Ascending aorta (tissue), 2 donors: ENCODE results near the gene TSHZ1. TPM values are rescaled to one million over a fixed set of nuclear protein-coding genes. Genes with fewer than 3 reads are reported as not detected.

ENCODE experiments used
- DNase-seq, 2 donors: peaks; one replicate each; pipeline ENCODE4 v3.0.0-alpha.2; 2019; ENCODE audit warnings: low spot score in 2 of 2
- H3K27ac ChIP-seq, 2 donors: fragments of 200-600 bp; sonication (generic); one replicate each; pipeline ENCODE4 v1.5.1; 2016 to 2017; ENCODE audit warnings: mild to moderate bottlenecking in 1 of 2
- H3K27me3 ChIP-seq: fragments of 200-600 bp; sonication (generic); one replicate; pipeline ENCODE4 v1.5.1; 2017
- H3K36me3 ChIP-seq, 2 donors: fragments of 200-600 bp; sonication (generic); one replicate each; pipeline ENCODE4 v1.5.1; 2016
- H3K4me1 ChIP-seq, 2 donors: fragments of 200-600 bp; sonication (generic); one replicate each; pipeline ENCODE4 v1.5.1; 2016 to 2017; ENCODE audit warnings: mild to moderate bottlenecking in 1 of 2
- H3K4me3 ChIP-seq, 2 donors: fragments of 200-600 bp; sonication (generic); one replicate each; pipeline ENCODE4 v1.5.1; 2016 to 2017; ENCODE audit warnings: mild to moderate bottlenecking in 1 of 2
- H3K9me3 ChIP-seq, 2 donors: fragments of 200-600 bp; sonication (generic); one replicate each; pipeline ENCODE4 v1.5.1; 2016
- CTCF ChIP-seq, 3 experiments: fragments of 200-600 bp in 2 of 3; fragments of 450-650 bp in 1 of 3; sonication (generic) in 2 of 3; IDR thresholded peaks; one replicate each; pipeline ENCODE4 v1.5.1; 2016 to 2019; ENCODE audit warnings: antibody characterized with exemption in 3 of 3, mild to moderate bottlenecking in 1 of 3, moderate library complexity in 1 of 3
- intact Hi-C: fragments of 100-400 bp; cut with DNase I; formaldehyde crosslinking; loops from one replicate; pipeline ENCODE4 v1.15.1; 2023
- total RNA-seq: library from RNA; depleted of rRNA; stranded (reverse); fragments of >200 nt; gene quantifications from one replicate; pipeline ENCODE4 v1.1.0, GENCODE V29; 2016

Gene TSHZ1
- total RNA-seq, 1 donor from 2014 or later: 13.3 TPM

- Histone ChIP-seq H3K36me3 (no peaks in the 10 kb centered on the region), H3K4me3 (no peak overlapping the region), H3K4me1 (no peaks in the 10 kb centered on the region), H3K27ac (no peak overlapping the region), H3K9me3 (no peaks in the 10 kb centered on the region), H3K27me3 (no peaks in the 10 kb centered on the region)
- TF ChIP-seq CTCF (IDR thresholded peaks at IDR 0.05): no peak
- intact Hi-C loops: no loop called here
- no peak for DNase-seq
These were observed 103.5 kb downstream of the TSHZ1 start for GRCh38 chr18:75314117-75314516.

- TF ChIP-seq CTCF (IDR thresholded peaks at IDR 0.05): no peak
- no peak for DNase-seq
- no peaks in the 10 kb centered on the region for H3K36me3 ChIP-seq
- H3K4me1 ChIP-seq: no peaks in the 10 kb centered on the region
- intact Hi-C loops: no loop called here
- H3K4me3 ChIP-seq: no peak overlapping the region
- no peak overlapping the region for H3K27ac ChIP-seq
- no peaks in the 10 kb centered on the region for H3K9me3 ChIP-seq
- no peaks in the 10 kb centered on the region for H3K27me3 ChIP-seq
These were observed 104.0 kb downstream of the TSHZ1 start for GRCh38 chr18:75314606-75315005.

- Histone ChIP-seq H3K27ac (no peak overlapping the region), H3K36me3 (no peaks in the 10 kb centered on the region), H3K9me3 (no peaks in the 10 kb centered on the region), H3K27me3 (no peaks in the 10 kb centered on the region), H3K4me3 (no peak overlapping the region), H3K4me1 (no peaks in the 10 kb centered on the region)
- TF ChIP-seq CTCF (IDR thresholded peaks at IDR 0.05): no peak
- intact Hi-C loops: no loop called here
- no peak for DNase-seq
These were observed 105.6 kb downstream of the TSHZ1 start for GRCh38 chr18:75316223-75316622.

- H3K4me1 ChIP-seq: no peaks in the 10 kb centered on the region
- no peak for DNase-seq
- no peaks in the 10 kb centered on the region for H3K36me3 ChIP-seq
- TF ChIP-seq CTCF (IDR thresholded peaks at IDR 0.05): no peak
- H3K27me3 ChIP-seq: no peaks in the 10 kb centered on the region
- no peak overlapping the region for H3K4me3 ChIP-seq
- intact Hi-C loops: no loop called here
- H3K27ac ChIP-seq: no peak overlapping the region
- no peaks in the 10 kb centered on the region for H3K9me3 ChIP-seq
These were observed 106.2 kb downstream of the TSHZ1 start for GRCh38 chr18:75316826-75317225.

- Histone ChIP-seq H3K27me3 (no peaks in the 10 kb centered on the region), H3K4me1 (no peaks in the 10 kb centered on the region), H3K27ac (no peak overlapping the region), H3K9me3 (no peaks in the 10 kb centered on the region), H3K36me3 (no peaks in the 10 kb centered on the region), H3K4me3 (no peak overlapping the region)
- intact Hi-C loops: no loop called here
- TF ChIP-seq CTCF (IDR thresholded peaks at IDR 0.05): no peak
- no peak for DNase-seq
These were observed 106.7 kb downstream of the TSHZ1 start for GRCh38 chr18:75317300-75317699.

- no peaks in the 10 kb centered on the region for H3K9me3 ChIP-seq
- intact Hi-C loops: no loop called here
- H3K36me3 ChIP-seq: no peaks in the 10 kb centered on the region
- no peak for TF ChIP-seq CTCF (IDR thresholded peaks at IDR 0.05)
- H3K4me1 ChIP-seq: no peaks in the 10 kb centered on the region
- DNase-seq: no peak
- no peak overlapping the region for H3K4me3 ChIP-seq
- no peaks in the 10 kb centered on the region for H3K27me3 ChIP-seq
- H3K27ac ChIP-seq: no peak overlapping the region
These were observed 107.1 kb downstream of the TSHZ1 start for GRCh38 chr18:75317703-75318102.
